Osteoblast (primary cell): Measurements from ENCODE around the gene SLC24A3. TPM values are rescaled to one million over a fixed set of nuclear protein-coding genes. Genes with fewer than 3 reads are reported as not detected.

ENCODE experiments used
- DNase-seq: peaks from one replicate; pipeline ENCODE4 v3.0.0; 2011; ENCODE audit warnings: low spot score, mixed read lengths; ENCODE audit not compliant: insufficient read length; ENCODE audit errors: missing footprints
- H2AFZ ChIP-seq: 2 replicates; pipeline ENCODE4 v1.6.0; 2011; ENCODE audit warnings: mild to moderate bottlenecking, low read length
- H3K27ac ChIP-seq: 2 replicates; pipeline ENCODE4 v1.5.1; 2011; ENCODE audit warnings: mild to moderate bottlenecking, low read depth, low read length, moderate library complexity
- H3K27me3 ChIP-seq: 2 replicates; pipeline ENCODE4 v1.6.0; 2012; ENCODE audit warnings: mild to moderate bottlenecking, control low read depth, inconsistent platforms, low read length, moderate library complexity; ENCODE audit not compliant: insufficient read depth
- H3K36me3 ChIP-seq: 2 replicates; pipeline ENCODE4 v1.5.1; 2011; ENCODE audit warnings: mild to moderate bottlenecking, low read length, control low read depth, moderate library complexity; ENCODE audit not compliant: insufficient read depth
- H3K4me1 ChIP-seq: 2 replicates; pipeline ENCODE4 v1.5.1; 2011; ENCODE audit warnings: mild to moderate bottlenecking, low read length, control low read depth, moderate library complexity; ENCODE audit not compliant: insufficient read depth
- H3K4me2 ChIP-seq: 2 replicates; pipeline ENCODE4 v1.6.0; 2011; ENCODE audit warnings: mild to moderate bottlenecking, low read length; ENCODE audit not compliant: insufficient read depth
- H3K4me3 ChIP-seq: fragments of 200-600 bp; sonication (generic); 3 replicates; pipeline ENCODE4 v1.5.1; 2012; ENCODE audit warnings: mild to moderate bottlenecking, low read length, inconsistent platforms; ENCODE audit not compliant: insufficient read depth
- H3K79me2 ChIP-seq: 2 replicates; pipeline ENCODE4 v1.6.0; 2012; ENCODE audit warnings: mild to moderate bottlenecking, low read length, control low read depth, inconsistent platforms; ENCODE audit not compliant: insufficient read depth
- H3K9me3 ChIP-seq: 2 replicates; pipeline ENCODE4 v1.5.1; 2011; ENCODE audit warnings: low read depth, low read length, control low read depth
- H4K20me1 ChIP-seq: 2 replicates; pipeline ENCODE4 v1.6.0; 2012; ENCODE audit warnings: mild to moderate bottlenecking, low read length, control low read depth; ENCODE audit not compliant: insufficient read depth
- total RNA-seq: library from RNA; depleted of rRNA; stranded (reverse); fragments of >200 nt; gene quantifications from 2 replicates; pipeline ENCODE4 v1.2.3, GENCODE V29; 2012
- TF ChIP-seq, protein P1 (sequence below): IDR thresholded peaks from 2 replicates; pipeline ENCODE4 v1.5.1; 2011; ENCODE audit warnings: mild to moderate bottlenecking, low read depth, low read length, moderate library complexity; ENCODE audit errors: extremely low read depth

SLC24A3 gene
- total RNA-seq, 1 donor, result 1.1 TPM

DNA sequence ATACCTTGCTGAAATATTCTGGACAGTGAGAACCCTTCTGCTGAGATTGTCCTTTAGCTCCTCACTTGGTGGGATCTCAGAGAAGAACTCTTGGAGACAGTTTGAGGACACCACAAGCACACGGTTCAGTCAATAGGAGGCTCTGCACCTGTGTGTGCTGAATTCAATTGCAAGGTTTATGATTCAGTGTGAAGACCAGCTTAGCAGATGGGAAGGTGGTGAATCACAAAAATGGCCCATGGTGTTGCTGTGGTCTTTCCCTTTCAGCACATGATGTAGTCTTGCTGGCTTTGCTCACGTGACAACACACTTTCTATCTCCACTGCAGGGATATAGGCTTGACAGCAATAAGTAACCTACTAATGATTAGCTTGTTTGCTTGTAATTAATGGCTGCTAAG lies 270.3 kb downstream of the SLC24A3 start:
- Histone ChIP-seq H3K36me3 (no peaks in the 10 kb centered on the region), H3K9me3 (no peaks in the 10 kb centered on the region), H3K79me2 (no peaks in the 10 kb centered on the region), H3K4me1 (no peaks in the 10 kb centered on the region), H2AFZ (no peak overlapping the region), H4K20me1 (no peaks in the 10 kb centered on the region), H3K4me2 (no peak overlapping the region), H3K27me3 (no peaks in the 10 kb centered on the region), H3K4me3 (no peak overlapping the region), H3K27ac (no peak overlapping the region)
- DNase-seq, result no peak
- TF ChIP-seq, protein P1, sequence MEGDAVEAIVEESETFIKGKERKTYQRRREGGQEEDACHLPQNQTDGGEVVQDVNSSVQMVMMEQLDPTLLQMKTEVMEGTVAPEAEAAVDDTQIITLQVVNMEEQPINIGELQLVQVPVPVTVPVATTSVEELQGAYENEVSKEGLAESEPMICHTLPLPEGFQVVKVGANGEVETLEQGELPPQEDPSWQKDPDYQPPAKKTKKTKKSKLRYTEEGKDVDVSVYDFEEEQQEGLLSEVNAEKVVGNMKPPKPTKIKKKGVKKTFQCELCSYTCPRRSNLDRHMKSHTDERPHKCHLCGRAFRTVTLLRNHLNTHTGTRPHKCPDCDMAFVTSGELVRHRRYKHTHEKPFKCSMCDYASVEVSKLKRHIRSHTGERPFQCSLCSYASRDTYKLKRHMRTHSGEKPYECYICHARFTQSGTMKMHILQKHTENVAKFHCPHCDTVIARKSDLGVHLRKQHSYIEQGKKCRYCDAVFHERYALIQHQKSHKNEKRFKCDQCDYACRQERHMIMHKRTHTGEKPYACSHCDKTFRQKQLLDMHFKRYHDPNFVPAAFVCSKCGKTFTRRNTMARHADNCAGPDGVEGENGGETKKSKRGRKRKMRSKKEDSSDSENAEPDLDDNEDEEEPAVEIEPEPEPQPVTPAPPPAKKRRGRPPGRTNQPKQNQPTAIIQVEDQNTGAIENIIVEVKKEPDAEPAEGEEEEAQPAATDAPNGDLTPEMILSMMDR, result no peak

- Histone ChIP-seq H3K4me1 (no peaks in the 10 kb centered on the region), H3K9me3 (no peaks in the 10 kb centered on the region), H3K4me2 (no peak overlapping the region), H3K4me3 (no peak overlapping the region), H2AFZ (no peak overlapping the region), H3K79me2 (no peaks in the 10 kb centered on the region), H3K36me3 (no peaks in the 10 kb centered on the region), H4K20me1 (no peaks in the 10 kb centered on the region), H3K27ac (no peak overlapping the region), H3K27me3 (no peaks in the 10 kb centered on the region)
- TF ChIP-seq, protein P1, result no peak
- no peak for DNase-seq
These were observed 270.9 kb downstream of the SLC24A3 start for GRCh38 chr20:19483309-19483708.

- H3K36me3 ChIP-seq, result no peaks in the 10 kb centered on the region
- no peak for DNase-seq
These were observed 274.0 kb downstream of the SLC24A3 start for GRCh38 chr20:19486446-19486845.

GRCh38 chr20:19487420-19487819 lies 275.0 kb downstream of the SLC24A3 start:
- Histone ChIP-seq H3K36me3 (no peaks in the 10 kb centered on the region), H3K4me1 (no peaks in the 10 kb centered on the region), H3K9me3 (no peaks in the 10 kb centered on the region), H3K79me2 (no peaks in the 10 kb centered on the region), H3K4me3 (no peak overlapping the region), H4K20me1 (no peaks in the 10 kb centered on the region), H2AFZ (no peak overlapping the region), H3K4me2 (no peak overlapping the region), H3K27ac (no peak overlapping the region), H3K27me3 (no peaks in the 10 kb centered on the region)
- TF ChIP-seq, protein P1, result no peak
- no peak for DNase-seq

More at GRCh38 chr20:19486446-19486845, 274.0 kb downstream of the SLC24A3 start:
- Histone ChIP-seq H3K4me3 (no peak overlapping the region), H3K27ac (no peak overlapping the region), H3K27me3 (no peaks in the 10 kb centered on the region), H4K20me1 (no peaks in the 10 kb centered on the region), H2AFZ (no peak overlapping the region), H3K4me2 (no peak overlapping the region), H3K9me3 (no peaks in the 10 kb centered on the region), H3K79me2 (no peaks in the 10 kb centered on the region), H3K4me1 (no peaks in the 10 kb centered on the region)
- TF ChIP-seq, protein P1, result no peak
